Suprapubic skin (tissue), 4 donors: ENCODE data around the gene RIMBP2. TPM values are rescaled to one million over a fixed set of nuclear protein-coding genes. Genes with fewer than 3 reads are reported as not detected.

Experiments used
- DNase-seq, 2 donors: peaks; one replicate each; pipeline ENCODE4 v3.0.0-alpha.2; 2019; ENCODE audit warnings: low spot score in 2 of 2
- H3K27ac ChIP-seq: fragments of 200-600 bp; sonication (generic); one replicate; pipeline ENCODE4 v1.5.1; 2019
- H3K27me3 ChIP-seq: fragments of 200-600 bp; sonication (generic); one replicate; pipeline ENCODE4 v1.5.1; 2019
- H3K36me3 ChIP-seq: fragments of 200-600 bp; sonication (generic); one replicate; pipeline ENCODE4 v1.5.1; 2019
- H3K4me1 ChIP-seq: fragments of 200-600 bp; sonication (generic); one replicate; pipeline ENCODE4 v1.5.1; 2019
- H3K4me3 ChIP-seq: fragments of 200-600 bp; sonication (generic); one replicate; pipeline ENCODE4 v1.5.1; 2019; ENCODE audit warnings: mild to moderate bottlenecking
- H3K9me3 ChIP-seq: fragments of 200-600 bp; sonication (generic); one replicate; pipeline ENCODE4 v1.5.1; 2019
- EP300 ChIP-seq: sonication (generic); formaldehyde crosslinking; IDR thresholded peaks from one replicate; pipeline ENCODE4 v1.6.1; 2017; ENCODE audit warnings: antibody characterized with exemption
- POLR2A ChIP-seq, 2 donors: fragments of 450-650 bp; IDR thresholded peaks; one replicate each; pipeline ENCODE4 v1.6.1; 2017; ENCODE audit warnings: antibody characterized with exemption in 2 of 2, mild to moderate bottlenecking in 2 of 2, moderate library complexity in 2 of 2
- POLR2AphosphoS5 ChIP-seq, 3 donors: sonication (generic); formaldehyde crosslinking; IDR thresholded peaks; one replicate each; pipeline ENCODE4 v1.6.1; 2017; ENCODE audit warnings: antibody characterized with exemption in 3 of 3
- WGBS: methylation state at CpG from one replicate; pipeline ENCODE4 v1.1.5; 2018; 5-methylcytosine and 5-hydroxymethylcytosine counted together
- total RNA-seq, 4 donors: library from RNA; depleted of rRNA; stranded (reverse); fragments of >200 nt; gene quantifications; one replicate each; pipeline ENCODE4 v1.1.0, GENCODE V29; 2016
- TF ChIP-seq, protein P1 (sequence below), 2 donors: fragments of 200-600 bp in 1 of 2; fragments of 450-650 bp in 1 of 2; sonication (generic) in 1 of 2; IDR thresholded peaks; one replicate each; pipeline ENCODE4 v1.5.1; 2016 to 2019; ENCODE audit warnings: antibody characterized with exemption in 2 of 2, mild to moderate bottlenecking in 1 of 2, moderate library complexity in 1 of 2

RIMBP2 gene
- total RNA-seq, 4 donors from 2014 or later = 2.1 to 21.8 (median 3.0) TPM

DNA sequence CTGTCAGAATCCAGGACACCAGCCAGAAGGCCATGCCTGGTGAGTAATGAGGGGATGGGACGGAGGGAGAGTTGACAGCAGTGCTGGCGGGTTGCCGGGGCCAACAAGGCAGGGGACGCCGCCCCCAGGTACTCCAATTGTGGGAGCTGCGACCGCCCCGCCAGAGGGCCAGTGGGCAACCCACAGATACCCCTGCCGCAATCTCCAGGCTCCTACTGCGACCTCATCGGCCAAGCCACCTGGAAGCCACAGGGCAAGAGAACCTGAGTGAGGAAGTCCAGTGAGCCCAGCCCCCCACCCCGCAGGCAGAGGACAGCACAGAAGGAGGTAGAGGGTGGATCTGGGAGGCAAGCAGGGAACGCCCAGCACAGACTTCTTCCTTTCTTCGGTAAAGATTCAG, 103.0 kb downstream of the RIMBP2 start:
- no peaks in the 10 kb centered on the region for H3K9me3 ChIP-seq
- no peak overlapping the region for H3K4me3 ChIP-seq
- 93% methylated on average over 14 of the region's 14 CpGs for WGBS
- no peaks in the 10 kb centered on the region for H3K4me1 ChIP-seq
- H3K27me3 ChIP-seq = no peaks in the 10 kb centered on the region
- no peak overlapping the region for H3K27ac ChIP-seq
- H3K36me3 ChIP-seq = no peaks in the 10 kb centered on the region
- TF ChIP-seq POLR2AphosphoS5 (IDR thresholded peaks at IDR 0.05) (no peak), EP300 (no peak)
- TF ChIP-seq, protein P1, sequence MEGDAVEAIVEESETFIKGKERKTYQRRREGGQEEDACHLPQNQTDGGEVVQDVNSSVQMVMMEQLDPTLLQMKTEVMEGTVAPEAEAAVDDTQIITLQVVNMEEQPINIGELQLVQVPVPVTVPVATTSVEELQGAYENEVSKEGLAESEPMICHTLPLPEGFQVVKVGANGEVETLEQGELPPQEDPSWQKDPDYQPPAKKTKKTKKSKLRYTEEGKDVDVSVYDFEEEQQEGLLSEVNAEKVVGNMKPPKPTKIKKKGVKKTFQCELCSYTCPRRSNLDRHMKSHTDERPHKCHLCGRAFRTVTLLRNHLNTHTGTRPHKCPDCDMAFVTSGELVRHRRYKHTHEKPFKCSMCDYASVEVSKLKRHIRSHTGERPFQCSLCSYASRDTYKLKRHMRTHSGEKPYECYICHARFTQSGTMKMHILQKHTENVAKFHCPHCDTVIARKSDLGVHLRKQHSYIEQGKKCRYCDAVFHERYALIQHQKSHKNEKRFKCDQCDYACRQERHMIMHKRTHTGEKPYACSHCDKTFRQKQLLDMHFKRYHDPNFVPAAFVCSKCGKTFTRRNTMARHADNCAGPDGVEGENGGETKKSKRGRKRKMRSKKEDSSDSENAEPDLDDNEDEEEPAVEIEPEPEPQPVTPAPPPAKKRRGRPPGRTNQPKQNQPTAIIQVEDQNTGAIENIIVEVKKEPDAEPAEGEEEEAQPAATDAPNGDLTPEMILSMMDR (IDR thresholded peaks at IDR 0.05) = no peak
- DNase-seq = no peak

DNA sequence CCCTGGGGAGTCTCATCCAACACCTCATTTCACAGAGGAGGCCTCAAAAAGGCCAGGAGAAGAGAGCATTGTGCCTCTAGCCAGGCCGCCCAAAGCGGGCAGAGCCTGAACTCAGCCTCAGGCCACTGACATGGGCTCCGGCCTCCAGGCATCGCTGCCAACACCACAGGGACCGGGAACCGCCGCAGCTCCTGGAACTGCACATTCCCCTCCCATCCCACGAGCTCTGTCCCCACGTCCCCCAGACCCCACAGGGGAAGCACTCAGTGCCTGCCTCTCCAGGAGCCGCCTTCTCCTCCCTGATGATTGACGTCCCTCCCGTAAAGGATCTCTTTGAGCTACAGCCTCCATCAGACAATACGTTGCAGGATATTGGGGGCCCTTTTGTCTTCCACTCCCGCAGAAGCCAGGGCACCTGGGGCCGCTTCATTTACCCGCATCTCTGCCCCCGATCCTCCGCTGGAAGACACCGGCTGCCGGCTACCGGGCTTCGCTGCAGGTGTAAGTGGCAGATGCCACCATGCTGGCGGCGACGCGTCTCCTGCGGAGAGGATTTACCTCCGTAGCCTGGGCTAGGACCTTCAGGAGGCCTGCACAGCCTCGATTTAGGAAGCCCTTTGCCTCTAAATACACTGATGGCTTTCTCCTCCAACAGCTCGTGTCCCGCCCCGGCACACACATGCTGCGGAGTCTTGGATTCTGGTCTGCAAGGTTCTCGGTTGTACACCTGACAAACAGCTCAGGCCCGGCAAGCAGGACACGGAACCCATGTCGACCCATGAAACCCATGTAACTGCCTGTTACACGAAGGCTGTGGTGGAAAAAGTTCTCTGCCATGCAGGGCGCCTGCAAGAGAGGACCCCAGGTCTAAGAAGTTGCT, 104.8 kb downstream of the RIMBP2 start:
- no peaks in the 10 kb centered on the region for H3K27me3 ChIP-seq
- H3K4me3 ChIP-seq = no peak overlapping the region
- no peak overlapping the region for H3K27ac ChIP-seq
- H3K4me1 ChIP-seq = no peaks in the 10 kb centered on the region
- no peak for TF ChIP-seq POLR2A (IDR thresholded peaks at IDR 0.05)
- TF ChIP-seq EP300 = no peak
- no peak for TF ChIP-seq POLR2AphosphoS5 (IDR thresholded peaks at IDR 0.05)
- TF ChIP-seq, protein P1 (IDR thresholded peaks at IDR 0.05) = no peak
- WGBS = 90% methylated on average over 36 of the region's 39 CpGs
- H3K9me3 ChIP-seq = no peaks in the 10 kb centered on the region
- no peak for DNase-seq
- H3K36me3 ChIP-seq = no peaks in the 10 kb centered on the region

DNA sequence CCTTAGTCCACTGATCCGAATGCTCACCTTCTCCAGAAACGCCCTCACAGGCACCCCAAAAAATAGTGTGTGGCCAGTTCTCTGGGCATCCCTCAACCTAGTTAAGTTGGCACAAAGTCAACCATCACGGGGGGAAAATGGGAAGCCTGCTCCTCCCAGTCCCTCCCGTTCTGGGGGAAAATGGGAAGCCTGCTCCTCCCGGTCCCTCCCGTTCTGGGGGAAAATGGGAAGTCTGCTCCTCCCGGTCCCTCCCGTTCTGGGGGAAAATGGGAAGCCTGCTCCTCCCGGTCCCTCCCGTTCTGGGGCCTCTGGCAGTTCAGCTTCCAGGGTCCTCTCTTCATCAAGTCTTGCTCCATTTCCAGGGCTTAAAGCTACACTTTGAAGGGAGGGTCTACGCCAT, 106.1 kb downstream of the RIMBP2 start:
- no peak for DNase-seq
- H3K9me3 ChIP-seq = no peaks in the 10 kb centered on the region
- H3K4me1 ChIP-seq = no peaks in the 10 kb centered on the region
- H3K27me3 ChIP-seq = no peaks in the 10 kb centered on the region
- H3K36me3 ChIP-seq = no peaks in the 10 kb centered on the region
- WGBS = 81% methylated on average over 11 of the region's 11 CpGs
- no peak overlapping the region for H3K4me3 ChIP-seq
- TF ChIP-seq, protein P1 (IDR thresholded peaks at IDR 0.05) = no peak
- TF ChIP-seq POLR2AphosphoS5 (IDR thresholded peaks at IDR 0.05) (no peak), POLR2A (IDR thresholded peaks at IDR 0.05) (no peak), EP300 (no peak)
- H3K27ac ChIP-seq = no peak overlapping the region

DNA sequence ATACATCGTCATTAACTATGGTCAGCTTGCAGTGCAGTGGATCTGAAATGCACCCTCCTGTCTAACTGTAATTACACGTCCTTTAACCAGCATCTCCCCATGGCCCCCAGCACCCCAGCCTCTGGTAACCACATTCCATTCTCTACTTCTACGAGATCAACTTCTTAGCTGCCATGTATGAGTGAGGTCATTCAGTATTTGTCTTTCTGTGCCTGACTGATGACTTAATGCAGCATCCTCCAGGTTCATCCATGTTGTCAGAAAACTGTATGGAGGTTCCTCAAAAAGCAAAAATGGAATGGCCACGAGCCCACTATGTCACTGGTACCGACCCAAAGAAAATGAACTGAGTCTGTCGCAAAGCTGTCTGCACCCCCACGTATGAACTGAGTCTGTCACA, 107.3 kb downstream of the RIMBP2 start:
- Histone ChIP-seq H3K27me3 (no peaks in the 10 kb centered on the region), H3K27ac (no peak overlapping the region), H3K9me3 (no peaks in the 10 kb centered on the region), H3K4me3 (no peak overlapping the region), H3K36me3 (no peaks in the 10 kb centered on the region), H3K4me1 (no peaks in the 10 kb centered on the region)
- no peak for TF ChIP-seq EP300
- TF ChIP-seq, protein P1 (IDR thresholded peaks at IDR 0.05) = no peak
- TF ChIP-seq POLR2A (IDR thresholded peaks at IDR 0.05) = no peak
- TF ChIP-seq POLR2AphosphoS5 (IDR thresholded peaks at IDR 0.05) = no peak
- 93% methylated on average over 7 of the region's 7 CpGs for WGBS
- DNase-seq = no peak

DNA sequence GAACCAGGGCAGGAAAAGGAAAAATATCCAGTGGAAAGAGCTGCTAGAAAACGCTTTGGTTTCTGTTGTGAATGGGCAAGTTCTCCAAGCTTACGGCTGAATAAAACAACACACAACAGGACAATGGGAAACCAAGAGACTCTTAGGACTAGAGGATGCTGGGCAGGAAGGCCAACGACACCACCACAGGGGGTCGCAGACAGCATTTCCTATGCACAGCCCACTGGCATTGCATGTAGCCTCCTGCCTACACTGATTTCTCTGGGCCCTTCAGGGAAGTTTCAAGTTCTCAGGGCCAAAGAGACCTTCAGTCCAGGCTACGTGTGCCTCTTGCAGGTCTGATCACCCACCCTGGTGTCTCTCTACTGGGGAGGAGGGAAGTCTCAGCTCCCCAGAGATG, 108.0 kb downstream of the RIMBP2 start:
- 73% methylated on average over 5 of the region's 5 CpGs for WGBS
- no peaks in the 10 kb centered on the region for H3K9me3 ChIP-seq
- no peaks in the 10 kb centered on the region for H3K4me1 ChIP-seq
- H3K27me3 ChIP-seq = no peaks in the 10 kb centered on the region
- TF ChIP-seq POLR2AphosphoS5 (IDR thresholded peaks at IDR 0.05) (no peak), EP300 (no peak), POLR2A (IDR thresholded peaks at IDR 0.05) (no peak)
- TF ChIP-seq, protein P1 (IDR thresholded peaks at IDR 0.05) = no peak
- H3K36me3 ChIP-seq = no peaks in the 10 kb centered on the region
- H3K4me3 ChIP-seq = no peak overlapping the region
- no peak overlapping the region for H3K27ac ChIP-seq
- DNase-seq = no peak
